ENCODE data around the gene GLUD1.
"Not testable (repeated sequence)": the region's sequence is repeated elsewhere in the genome, so short reads cannot be mapped to it uniquely, and the experiment has no call there.

DNA sequence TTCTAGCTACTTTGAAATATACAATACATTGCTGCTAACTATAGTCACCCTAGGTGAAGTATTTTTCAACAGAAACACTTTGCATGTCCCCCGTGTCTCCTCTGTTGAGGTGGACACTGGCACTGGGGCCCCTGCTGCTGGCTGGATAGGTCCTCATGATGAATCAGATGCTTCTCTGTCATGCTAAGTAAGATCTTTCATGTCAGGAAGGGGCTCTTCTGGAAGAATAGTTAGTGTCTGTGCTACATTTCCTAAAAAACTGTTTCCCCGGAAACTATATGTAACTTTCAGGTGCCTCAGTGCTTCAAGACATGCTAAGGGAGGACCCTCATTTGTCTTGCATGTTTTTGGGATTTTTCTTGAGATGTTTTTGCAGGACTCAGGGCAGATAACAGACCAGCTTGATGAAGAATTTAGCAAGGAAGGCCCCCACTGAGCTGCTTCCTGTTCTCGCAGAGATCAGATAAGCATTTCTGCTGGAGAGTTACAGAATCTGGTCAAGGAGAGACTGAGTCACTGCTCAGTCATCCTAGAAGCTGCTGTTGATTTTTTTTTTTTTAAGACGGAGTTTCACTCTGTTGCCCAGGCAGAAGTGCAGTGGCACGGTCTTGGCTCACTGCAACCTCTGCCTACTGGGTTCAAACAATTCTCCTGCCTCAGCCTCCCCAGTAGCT is 69.2 kb downstream of the GLUD1 start:
- not testable (repeated sequence) for TF ChIP-seq EZH2phosphoT487 (IDR thresholded peaks at IDR 0.05)
- TF ChIP-seq, protein P1, sequence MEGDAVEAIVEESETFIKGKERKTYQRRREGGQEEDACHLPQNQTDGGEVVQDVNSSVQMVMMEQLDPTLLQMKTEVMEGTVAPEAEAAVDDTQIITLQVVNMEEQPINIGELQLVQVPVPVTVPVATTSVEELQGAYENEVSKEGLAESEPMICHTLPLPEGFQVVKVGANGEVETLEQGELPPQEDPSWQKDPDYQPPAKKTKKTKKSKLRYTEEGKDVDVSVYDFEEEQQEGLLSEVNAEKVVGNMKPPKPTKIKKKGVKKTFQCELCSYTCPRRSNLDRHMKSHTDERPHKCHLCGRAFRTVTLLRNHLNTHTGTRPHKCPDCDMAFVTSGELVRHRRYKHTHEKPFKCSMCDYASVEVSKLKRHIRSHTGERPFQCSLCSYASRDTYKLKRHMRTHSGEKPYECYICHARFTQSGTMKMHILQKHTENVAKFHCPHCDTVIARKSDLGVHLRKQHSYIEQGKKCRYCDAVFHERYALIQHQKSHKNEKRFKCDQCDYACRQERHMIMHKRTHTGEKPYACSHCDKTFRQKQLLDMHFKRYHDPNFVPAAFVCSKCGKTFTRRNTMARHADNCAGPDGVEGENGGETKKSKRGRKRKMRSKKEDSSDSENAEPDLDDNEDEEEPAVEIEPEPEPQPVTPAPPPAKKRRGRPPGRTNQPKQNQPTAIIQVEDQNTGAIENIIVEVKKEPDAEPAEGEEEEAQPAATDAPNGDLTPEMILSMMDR (IDR thresholded peaks at IDR 0.05) = not testable (repeated sequence)

Data from neural progenitor cell (in vitro differentiated cells).